ENCODE results near the gene MROH8. TPM values are rescaled to one million over a fixed set of nuclear protein-coding genes. Genes with fewer than 3 reads are reported as not detected.

Gene MROH8
- total RNA-seq, 1 donor from 2014 or later, result 2.5 TPM

DNA sequence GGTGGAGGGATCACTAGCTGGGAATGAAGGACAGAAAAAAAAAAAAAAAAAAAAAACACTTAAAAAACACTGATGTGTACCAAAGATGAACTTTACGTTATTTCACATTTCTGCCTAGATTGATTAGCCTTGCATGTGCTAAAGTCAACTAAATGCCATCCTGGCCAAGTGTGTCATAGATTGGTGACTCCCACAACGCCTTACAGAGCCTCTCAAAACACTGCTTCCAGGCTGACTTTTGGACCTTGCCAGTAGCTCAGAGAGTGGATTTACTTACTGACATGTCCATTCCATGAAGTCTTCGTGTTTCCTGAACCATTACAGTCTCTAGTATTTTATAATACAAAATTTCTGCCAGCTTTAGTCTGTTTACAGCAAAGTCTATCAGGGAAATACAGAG is 124.1 kb downstream of the MROH8 start:
- TF ChIP-seq, protein P1, sequence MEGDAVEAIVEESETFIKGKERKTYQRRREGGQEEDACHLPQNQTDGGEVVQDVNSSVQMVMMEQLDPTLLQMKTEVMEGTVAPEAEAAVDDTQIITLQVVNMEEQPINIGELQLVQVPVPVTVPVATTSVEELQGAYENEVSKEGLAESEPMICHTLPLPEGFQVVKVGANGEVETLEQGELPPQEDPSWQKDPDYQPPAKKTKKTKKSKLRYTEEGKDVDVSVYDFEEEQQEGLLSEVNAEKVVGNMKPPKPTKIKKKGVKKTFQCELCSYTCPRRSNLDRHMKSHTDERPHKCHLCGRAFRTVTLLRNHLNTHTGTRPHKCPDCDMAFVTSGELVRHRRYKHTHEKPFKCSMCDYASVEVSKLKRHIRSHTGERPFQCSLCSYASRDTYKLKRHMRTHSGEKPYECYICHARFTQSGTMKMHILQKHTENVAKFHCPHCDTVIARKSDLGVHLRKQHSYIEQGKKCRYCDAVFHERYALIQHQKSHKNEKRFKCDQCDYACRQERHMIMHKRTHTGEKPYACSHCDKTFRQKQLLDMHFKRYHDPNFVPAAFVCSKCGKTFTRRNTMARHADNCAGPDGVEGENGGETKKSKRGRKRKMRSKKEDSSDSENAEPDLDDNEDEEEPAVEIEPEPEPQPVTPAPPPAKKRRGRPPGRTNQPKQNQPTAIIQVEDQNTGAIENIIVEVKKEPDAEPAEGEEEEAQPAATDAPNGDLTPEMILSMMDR (IDR thresholded peaks at IDR 0.05), result no peak
- Mint-ChIP-seq H3K9me3 (ENCODE audit: low read depth) (no peaks in the 10 kb centered on the region), H3K4me1 (ENCODE audit: low read depth) (peaks cover 10% of the 10 kb centered on the region), H3K36me3 (ENCODE audit: low read depth) (peaks cover 18% of the 10 kb centered on the region), H3K27me3 (ENCODE audit: low read depth) (no peaks in the 10 kb centered on the region), H3K4me3 (ENCODE audit: unreplicated experiment) (no peak overlapping the region), H3K27ac (ENCODE audit: unreplicated experiment) (no peak overlapping the region)
- DNase-seq (ENCODE audit: low spot score), result no peak

DNA sequence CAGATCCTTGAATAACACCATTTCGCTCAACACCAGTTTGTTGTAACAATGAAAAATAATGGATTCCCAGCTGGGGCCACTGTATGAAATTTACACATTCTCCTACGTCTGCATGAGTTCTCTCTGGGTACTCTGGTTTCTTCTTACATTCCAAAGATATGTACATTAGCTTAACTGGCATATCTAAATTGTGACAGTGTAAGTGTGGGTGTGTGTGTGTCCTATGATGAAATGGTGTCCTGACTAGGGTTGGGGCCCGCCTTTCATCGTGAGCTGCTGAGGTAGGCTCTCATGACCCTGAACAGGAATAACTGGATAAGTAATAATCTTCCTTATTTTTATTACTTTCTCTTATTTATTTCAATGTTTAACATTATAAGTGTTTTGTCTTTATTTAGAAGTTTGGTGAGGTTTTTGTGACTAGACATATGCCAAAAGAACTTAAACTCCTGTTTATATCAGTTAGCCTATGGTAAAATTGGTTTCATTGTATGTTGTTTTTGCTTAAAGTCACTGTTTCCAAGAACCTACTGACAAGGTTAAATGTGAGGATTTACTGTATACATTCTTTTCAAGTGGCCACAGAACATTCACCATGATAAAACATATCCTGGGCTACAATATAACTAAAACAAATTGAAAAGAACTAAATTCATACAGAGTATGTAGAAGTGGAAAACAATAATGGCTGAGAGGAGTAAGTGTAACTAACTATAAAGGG is 126.0 kb downstream of the MROH8 start:
- no peak for DNase-seq (ENCODE audit: low spot score)
- peak overlapping the region; percentile 17 for H3K27ac Mint-ChIP-seq (ENCODE audit: unreplicated experiment)
- no peak overlapping the region for H3K4me3 Mint-ChIP-seq (ENCODE audit: unreplicated experiment)
- TF ChIP-seq, protein P1 (IDR thresholded peaks at IDR 0.05), result no peak
- peaks cover 10% of the 10 kb centered on the region for H3K4me1 Mint-ChIP-seq (ENCODE audit: low read depth)
- H3K27me3 Mint-ChIP-seq (ENCODE audit: low read depth), result no peaks in the 10 kb centered on the region
- H3K9me3 Mint-ChIP-seq (ENCODE audit: low read depth), result no peaks in the 10 kb centered on the region
- peaks cover 17% of the 10 kb centered on the region for H3K36me3 Mint-ChIP-seq (ENCODE audit: low read depth)

Other genes with a start within 250 kb of the MROH8 start
- gene SAMHD1, start 227.8 kb downstream of the MROH8 start, total RNA-seq, result 15.5 to 21.8 TPM (median 17.3 TPM) in 3 replicates
- 4.5 to 7.5 TPM (median 5.0 TPM) in 3 replicates for gene RBL1, start 83.6 kb downstream of the MROH8 start, total RNA-seq
- 183 to 194 TPM (median 185 TPM) in 3 replicates for gene RPN2, start 218 bp downstream of the MROH8 start, total RNA-seq
- not detected in 3 replicates for gene GHRH, start 82.3 kb upstream of the MROH8 start, total RNA-seq
- gene MANBAL, start 110.1 kb upstream of the MROH8 start, total RNA-seq, result 30.9 to 34.1 TPM (median 32.5 TPM) in 3 replicates
- 16.0 to 25.7 TPM (median 25.1 TPM) in 3 replicates for gene SRC, start 166.6 kb upstream of the MROH8 start, total RNA-seq

All from chondrocyte (in vitro differentiated cells).